Neural cell (in vitro differentiated cells): ENCODE data around the gene MYPN.

Source experiments
- EP300 ChIP-seq: fragments of 450-650 bp; conservative IDR thresholded peaks from 2 replicates; pipeline ENCODE4 v1.6.1; 2014; ENCODE audit warnings: antibody characterized with exemption, mild to moderate bottlenecking, moderate library complexity; ENCODE audit not compliant: poor library complexity, severe bottlenecking
- EZH2 ChIP-seq: fragments of 200-600, 300-800 bp; shearing (Covaris generic), sonication (generic); IDR thresholded peaks from 2 replicates; pipeline ENCODE4 v1.6.1; 2014; ENCODE audit warnings: antibody characterized with exemption, low read length, borderline replicate concordance, mild to moderate bottlenecking; ENCODE audit not compliant: insufficient read depth, poor library complexity, severe bottlenecking
- MXI1 ChIP-seq: fragments of 450-650 bp; conservative IDR thresholded peaks from 2 replicates; pipeline ENCODE4 v1.6.1; 2014; ENCODE audit warnings: antibody characterized with exemption, mild to moderate bottlenecking; ENCODE audit not compliant: poor library complexity, severe bottlenecking
- POLR2AphosphoS5 ChIP-seq: IDR thresholded peaks from 2 replicates; pipeline ENCODE4 v1.6.1; 2012
- RAD21 ChIP-seq: fragments of 450-650 bp; conservative IDR thresholded peaks from 2 replicates; pipeline ENCODE4 v1.6.1; 2014; ENCODE audit warnings: antibody characterized with exemption, mild to moderate bottlenecking, moderate library complexity
- SMC3 ChIP-seq: fragments of 450-650 bp; conservative IDR thresholded peaks from 2 replicates; pipeline ENCODE4 v1.6.1; 2014; ENCODE audit warnings: antibody characterized with exemption, mild to moderate bottlenecking, moderate library complexity; ENCODE audit not compliant: poor library complexity
- TAF1 ChIP-seq: IDR thresholded peaks from 2 replicates; pipeline ENCODE4 v1.6.1; 2012; ENCODE audit warnings: low read depth
- TF ChIP-seq, protein P1 (sequence below): fragments of 450-650 bp; IDR thresholded peaks from 2 replicates; pipeline ENCODE4 v1.5.1; 2014; ENCODE audit warnings: antibody characterized with exemption, mild to moderate bottlenecking, moderate library complexity; ENCODE audit not compliant: poor library complexity, severe bottlenecking
- TF ChIP-seq, protein P2 (sequence below): IDR thresholded peaks from 2 replicates; pipeline ENCODE4 v1.6.1; 2012; ENCODE audit warnings: borderline replicate concordance

GRCh38 chr10:68118657-68119056, 9.4 kb downstream of the MYPN start:
- TF ChIP-seq, protein P1, sequence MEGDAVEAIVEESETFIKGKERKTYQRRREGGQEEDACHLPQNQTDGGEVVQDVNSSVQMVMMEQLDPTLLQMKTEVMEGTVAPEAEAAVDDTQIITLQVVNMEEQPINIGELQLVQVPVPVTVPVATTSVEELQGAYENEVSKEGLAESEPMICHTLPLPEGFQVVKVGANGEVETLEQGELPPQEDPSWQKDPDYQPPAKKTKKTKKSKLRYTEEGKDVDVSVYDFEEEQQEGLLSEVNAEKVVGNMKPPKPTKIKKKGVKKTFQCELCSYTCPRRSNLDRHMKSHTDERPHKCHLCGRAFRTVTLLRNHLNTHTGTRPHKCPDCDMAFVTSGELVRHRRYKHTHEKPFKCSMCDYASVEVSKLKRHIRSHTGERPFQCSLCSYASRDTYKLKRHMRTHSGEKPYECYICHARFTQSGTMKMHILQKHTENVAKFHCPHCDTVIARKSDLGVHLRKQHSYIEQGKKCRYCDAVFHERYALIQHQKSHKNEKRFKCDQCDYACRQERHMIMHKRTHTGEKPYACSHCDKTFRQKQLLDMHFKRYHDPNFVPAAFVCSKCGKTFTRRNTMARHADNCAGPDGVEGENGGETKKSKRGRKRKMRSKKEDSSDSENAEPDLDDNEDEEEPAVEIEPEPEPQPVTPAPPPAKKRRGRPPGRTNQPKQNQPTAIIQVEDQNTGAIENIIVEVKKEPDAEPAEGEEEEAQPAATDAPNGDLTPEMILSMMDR, result no peak
- TF ChIP-seq EP300 (no peak), MXI1 (no peak), POLR2AphosphoS5 (no peak), TAF1 (no peak), EZH2 (no peak), RAD21 (no peak), SMC3 (no peak)
- TF ChIP-seq, protein P2, sequence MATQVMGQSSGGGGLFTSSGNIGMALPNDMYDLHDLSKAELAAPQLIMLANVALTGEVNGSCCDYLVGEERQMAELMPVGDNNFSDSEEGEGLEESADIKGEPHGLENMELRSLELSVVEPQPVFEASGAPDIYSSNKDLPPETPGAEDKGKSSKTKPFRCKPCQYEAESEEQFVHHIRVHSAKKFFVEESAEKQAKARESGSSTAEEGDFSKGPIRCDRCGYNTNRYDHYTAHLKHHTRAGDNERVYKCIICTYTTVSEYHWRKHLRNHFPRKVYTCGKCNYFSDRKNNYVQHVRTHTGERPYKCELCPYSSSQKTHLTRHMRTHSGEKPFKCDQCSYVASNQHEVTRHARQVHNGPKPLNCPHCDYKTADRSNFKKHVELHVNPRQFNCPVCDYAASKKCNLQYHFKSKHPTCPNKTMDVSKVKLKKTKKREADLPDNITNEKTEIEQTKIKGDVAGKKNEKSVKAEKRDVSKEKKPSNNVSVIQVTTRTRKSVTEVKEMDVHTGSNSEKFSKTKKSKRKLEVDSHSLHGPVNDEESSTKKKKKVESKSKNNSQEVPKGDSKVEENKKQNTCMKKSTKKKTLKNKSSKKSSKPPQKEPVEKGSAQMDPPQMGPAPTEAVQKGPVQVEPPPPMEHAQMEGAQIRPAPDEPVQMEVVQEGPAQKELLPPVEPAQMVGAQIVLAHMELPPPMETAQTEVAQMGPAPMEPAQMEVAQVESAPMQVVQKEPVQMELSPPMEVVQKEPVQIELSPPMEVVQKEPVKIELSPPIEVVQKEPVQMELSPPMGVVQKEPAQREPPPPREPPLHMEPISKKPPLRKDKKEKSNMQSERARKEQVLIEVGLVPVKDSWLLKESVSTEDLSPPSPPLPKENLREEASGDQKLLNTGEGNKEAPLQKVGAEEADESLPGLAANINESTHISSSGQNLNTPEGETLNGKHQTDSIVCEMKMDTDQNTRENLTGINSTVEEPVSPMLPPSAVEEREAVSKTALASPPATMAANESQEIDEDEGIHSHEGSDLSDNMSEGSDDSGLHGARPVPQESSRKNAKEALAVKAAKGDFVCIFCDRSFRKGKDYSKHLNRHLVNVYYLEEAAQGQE, result no peak
